ENCODE measurements around the gene TMEM184A.

Gene TMEM184A

GRCh38 chr7:1539882-1540775 is 15.9 kb downstream of the TMEM184A start:
- no peak for DNase-seq (ENCODE audit: low read depth, low spot score)

- peak; percentile 74 for DNase-seq (ENCODE audit: low read depth, low spot score)
Observed at GRCh38 chr7:1539181-1539881, 16.7 kb downstream of the TMEM184A start.

- DNase-seq (ENCODE audit: low read depth, low spot score), result no peak
Observed at GRCh38 chr7:1538544-1539180, 17.3 kb downstream of the TMEM184A start.

- peak; percentile 99 for DNase-seq (ENCODE audit: low read depth, low spot score)
Observed at GRCh38 chr7:1537535-1538412, 18.2 kb downstream of the TMEM184A start.

GRCh38 chr7:1536743-1537534 is 19.1 kb downstream of the TMEM184A start:
- peak; percentile 99 for DNase-seq (ENCODE audit: low read depth, low spot score)

- DNase-seq (ENCODE audit: low read depth, low spot score), result no peak
Observed at GRCh38 chr7:1536455-1536742, 19.6 kb downstream of the TMEM184A start.

- DNase-seq (ENCODE audit: low read depth, low spot score), result no peak
Observed at GRCh38 chr7:1535701-1536454, 20.1 kb downstream of the TMEM184A start.

GRCh38 chr7:1535100-1535458 is 20.9 kb downstream of the TMEM184A start:
- no peak for DNase-seq (ENCODE audit: low read depth, low spot score)

- no peak for DNase-seq (ENCODE audit: low read depth, low spot score)
Observed at GRCh38 chr7:1534330-1535099, 21.5 kb downstream of the TMEM184A start.

GRCh38 chr7:1533547-1534329 is 22.3 kb downstream of the TMEM184A start:
- peak; percentile 85 for DNase-seq (ENCODE audit: low read depth, low spot score)

GRCh38 chr7:1533255-1533546 is 22.8 kb downstream of the TMEM184A start:
- no peak for DNase-seq (ENCODE audit: low read depth, low spot score)

GRCh38 chr7:1532456-1533254 is 23.4 kb downstream of the TMEM184A start:
- DNase-seq (ENCODE audit: low read depth, low spot score), result peak; percentile 91

- no peak for DNase-seq (ENCODE audit: low read depth, low spot score)
Observed at GRCh38 chr7:1531979-1532455, 24.0 kb downstream of the TMEM184A start.

GRCh38 chr7:1531263-1531978 is 24.6 kb downstream of the TMEM184A start:
- peak; percentile 58 for DNase-seq (ENCODE audit: low read depth, low spot score)

GRCh38 chr7:1530946-1531262 is 25.1 kb downstream of the TMEM184A start:
- DNase-seq (ENCODE audit: low read depth, low spot score), result no peak

GRCh38 chr7:1529383-1530116 is 26.5 kb downstream of the TMEM184A start:
- no peak for DNase-seq (ENCODE audit: low read depth, low spot score)
